Endothelial cell of umbilical vein (primary cell): ENCODE measurements around the gene TULP1. TPM values are rescaled to one million over a fixed set of nuclear protein-coding genes. Genes with fewer than 3 reads are reported as not detected.

Source experiments
- BruUV-seq: library from RNA; stranded (reverse); fragments of 400-500 nt; replicated peaks from 2 replicates; lab custom pipeline; 2021; lab: Mats Ljungman, UMichigan
- CTCF ChIA-PET: fragments of 300-600, 350-600 bp; sonication (Branson Sonifier 250); formaldehyde crosslinking; loops from one replicate; lab custom pipeline; 2021; ENCODE audit warnings: antibody characterized with exemption, inconsistent platforms; lab: Charles Lee
- POLR2A ChIA-PET: fragments of 300-600, 350-600 bp; sonication (Branson Sonifier 250); formaldehyde crosslinking; loops from one replicate; lab custom pipeline; 2021; ENCODE audit warnings: antibody characterized with exemption, inconsistent platforms; lab: Charles Lee
- DNase-seq: peaks from one replicate; pipeline ENCODE4 v3.0.0-alpha.2; 2011; ENCODE audit warnings: low read depth, low spot score
- FAIRE-seq: peaks from 2 replicates; lab custom pipeline; 2011; peaks lifted over from hg19 to GRCh38; lab: Jason Lieb, UNC
- H2AFZ ChIP-seq: 2 replicates; pipeline ENCODE4 v1.6.0; 2012; ENCODE audit warnings: low read depth, low read length, control low read depth, inconsistent platforms
- H3K27ac ChIP-seq: 2 replicates; pipeline ENCODE4 v1.5.1; 2011; ENCODE audit warnings: low read depth, mild to moderate bottlenecking, control low read depth, low read length, moderate library complexity; ENCODE audit not compliant: insufficient read depth
- H3K27me3 ChIP-seq, 2 experiments: 2 replicates each; pipeline versions ENCODE4 v1.6.0 to v1.6.1; 2011; ENCODE audit warnings: low read length in 2 of 2, mixed read lengths in 1 of 2; ENCODE audit not compliant: control insufficient read depth in 2 of 2, insufficient read depth in 2 of 2
- H3K36me3 ChIP-seq, 2 experiments: 2 replicates in 1 of 2; 3 replicates in 1 of 2; pipeline ENCODE4 v1.5.1; 2011; ENCODE audit warnings: low read length in 2 of 2, mild to moderate bottlenecking in 1 of 2, moderate library complexity in 1 of 2; ENCODE audit not compliant: control insufficient read depth in 2 of 2, insufficient read depth in 2 of 2; ENCODE audit errors: extremely low read depth in 1 of 2
- H3K4me1 ChIP-seq: 3 replicates; pipeline ENCODE4 v1.5.1; 2011; ENCODE audit warnings: mild to moderate bottlenecking, low read length; ENCODE audit not compliant: control insufficient read depth, insufficient read depth; ENCODE audit errors: extremely low read depth
- H3K4me2 ChIP-seq: 2 replicates; pipeline ENCODE4 v1.6.1; 2011; ENCODE audit warnings: low read length, control low read depth, mixed read lengths; ENCODE audit not compliant: insufficient read depth
- H3K4me3 ChIP-seq, 3 experiments: fragments of 200-600 bp in 1 of 3; sonication (generic), shearing (Covaris generic) in 1 of 3; replicated peaks in 1 of 3; 2 replicates each; pipeline ENCODE4 v1.5.1; 2011 to 2016; ENCODE audit warnings: control low read depth in 3 of 3, low read length in 3 of 3, mild to moderate bottlenecking in 2 of 3, inconsistent platforms in 1 of 3, low read depth in 1 of 3, moderate library complexity in 1 of 3; ENCODE audit not compliant: insufficient read depth in 1 of 3
- H3K79me2 ChIP-seq: 2 replicates; pipeline ENCODE4 v1.6.0; 2012; ENCODE audit warnings: low read length, inconsistent platforms; ENCODE audit not compliant: control insufficient read depth, insufficient read depth
- H3K9ac ChIP-seq: replicated peaks from 2 replicates; pipeline ENCODE3; 2011; ENCODE audit warnings: low read length, control low read depth; ENCODE audit not compliant: insufficient read depth; ENCODE audit errors: extremely low read depth
- H3K9me1 ChIP-seq: replicated peaks from 3 replicates; pipeline ENCODE4 v1.6.0; 2011; ENCODE audit warnings: mild to moderate bottlenecking, low read length; ENCODE audit not compliant: control insufficient read depth, insufficient read depth; ENCODE audit errors: extremely low read depth
- H3K9me3 ChIP-seq: replicated peaks from 2 replicates; pipeline ENCODE4 v1.5.1; 2012; ENCODE audit warnings: low read length, inconsistent platforms; ENCODE audit not compliant: control insufficient read depth, insufficient read depth
- H4K20me1 ChIP-seq: replicated peaks from 2 replicates; pipeline ENCODE3; 2011; ENCODE audit warnings: mild to moderate bottlenecking, low read length; ENCODE audit not compliant: control insufficient read depth, insufficient read depth; ENCODE audit errors: extremely low read depth
- EZH2 ChIP-seq: IDR thresholded peaks from 2 replicates; pipeline ENCODE4 v1.6.1; 2012; ENCODE audit warnings: borderline replicate concordance, low read depth, mild to moderate bottlenecking, moderate library complexity, low read length, inconsistent platforms; ENCODE audit not compliant: severe bottlenecking
- FOS ChIP-seq: IDR thresholded peaks from 2 replicates; pipeline ENCODE4 v1.6.1; 2011; ENCODE audit warnings: mild to moderate bottlenecking, low read length, moderate library complexity, borderline replicate concordance; ENCODE audit not compliant: insufficient read depth
- POLR2AphosphoS5 ChIP-seq: IDR thresholded peaks from 2 replicates; pipeline ENCODE4 v1.6.1; 2012; ENCODE audit warnings: low read depth, mild to moderate bottlenecking, control low read depth, low read length, moderate library complexity; ENCODE audit not compliant: insufficient read depth
- dilution Hi-C: fragments of 300-500 bp; cut with MboI; formaldehyde crosslinking; loops from one replicate; pipeline ENCODE4 v1.15.0; 2019; ENCODE audit warnings: low sequenced_read_pairs; ENCODE audit not compliant: extremely low pct_ligation_motif_present
- intact Hi-C: fragments of 100-400 bp; cut with micrococcal nuclease; formaldehyde crosslinking; loops from one replicate; pipeline ENCODE4 v1.10.0; 2022
- polyA plus RNA-seq, 4 experiments: library from polyadenylated mRNA; depleted of rRNA in 3 of 4; stranded (reverse) in 3 of 4; unstranded in 1 of 4; fragments of >200 nt; gene quantifications; 2 replicates each; pipeline versions ENCODE4 v1.2.1 to v1.2.3, GENCODE V29; 2011 to 2012; ENCODE audit warnings: missing spikeins in 1 of 4
- total RNA-seq: library from RNA; stranded (reverse); gene quantifications from 2 replicates; pipeline ENCODE4 v1.2.3, GENCODE V29; 2021
- TF ChIP-seq, protein P1 (sequence below): IDR thresholded peaks from 2 replicates; pipeline ENCODE4 v1.6.1; 2011; ENCODE audit not compliant: insufficient read depth, insufficient read length

The TULP1 gene
- total and polyA plus RNA-seq, 2 donors (not counting 3 experiments of a cell fraction or from before 2014, with no cell fraction given): not detected

DNA sequence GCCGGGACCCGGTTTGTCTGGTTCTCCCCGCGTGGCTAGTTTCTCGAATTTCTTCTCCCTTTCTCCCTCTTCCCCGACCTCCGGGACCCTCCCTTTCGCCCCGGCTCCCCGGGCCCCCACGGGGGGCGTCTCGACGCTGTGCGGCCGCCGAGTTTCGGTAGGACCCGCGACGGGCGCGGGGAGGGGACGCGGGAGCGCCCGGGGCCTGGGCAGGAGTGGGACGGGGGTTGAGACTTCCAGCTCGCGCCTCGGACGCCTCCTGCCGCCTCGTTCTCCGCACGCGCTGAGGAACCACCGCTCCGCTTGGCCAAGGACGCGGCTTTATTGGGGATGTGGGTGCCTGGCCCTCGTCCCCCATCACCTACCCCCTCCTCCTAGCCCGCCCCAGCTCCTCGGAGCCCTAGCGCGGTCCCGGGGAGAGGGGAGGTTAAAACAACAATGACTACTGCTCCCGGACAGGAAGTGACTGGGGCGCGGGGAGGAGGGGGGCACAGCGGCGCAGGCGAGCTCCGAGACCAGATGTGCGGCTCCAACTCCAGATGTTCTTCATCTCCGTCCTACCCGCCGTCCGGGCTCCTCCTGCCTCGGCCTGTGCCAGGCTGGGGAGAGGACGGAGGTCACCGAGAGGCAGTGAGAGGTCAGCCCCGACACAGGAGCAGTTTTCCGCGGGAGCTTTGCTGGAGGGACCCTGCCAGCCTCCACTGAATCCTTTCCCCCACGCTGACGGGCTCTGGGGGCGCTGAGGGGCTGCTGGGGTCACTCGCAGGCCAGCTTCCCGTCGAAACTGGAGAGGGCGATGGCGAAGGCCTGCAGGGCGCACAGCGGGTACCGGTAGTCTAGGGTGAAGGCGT is 14.9 kb downstream of the TULP1 start:
- H2AFZ ChIP-seq: peak overlapping the region; percentile 50
- H3K4me2 ChIP-seq: peak overlapping the region; percentile 43
- no TSS peak for BruUV-seq
- peaks cover 4% of the 10 kb centered on the region for H3K4me1 ChIP-seq
- H3K79me2 ChIP-seq: no peaks in the 10 kb centered on the region
- H3K4me3 ChIP-seq: peak overlapping the region; percentile 26 to 53 (median 40)
- H3K9me1 ChIP-seq: no peaks in the 10 kb centered on the region
- POLR2A ChIA-PET: no interaction called here
- CTCF ChIA-PET: interaction anchor here (0.7 to 1.0 kb wide), 3 partner anchors 22 to 90 kb away, joined by 3 to 4 read pairs (median 3); no protein-coding TSS in a partner anchor
- H3K9ac ChIP-seq: peak overlapping the region; percentile 22
- FAIRE-seq (peak; percentile 77), DNase-seq (peak; percentile 46)
- TF ChIP-seq EZH2 (peak; percentile 76), FOS (peak; percentile 33), POLR2AphosphoS5 (no peak)
- TF ChIP-seq, protein P1, sequence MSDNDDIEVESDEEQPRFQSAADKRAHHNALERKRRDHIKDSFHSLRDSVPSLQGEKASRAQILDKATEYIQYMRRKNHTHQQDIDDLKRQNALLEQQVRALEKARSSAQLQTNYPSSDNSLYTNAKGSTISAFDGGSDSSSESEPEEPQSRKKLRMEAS: peak; percentile 45
- no peak overlapping the region for H3K27ac ChIP-seq
- H3K9me3 ChIP-seq: no peaks in the 10 kb centered on the region
- intact Hi-C loops: no loop called here
- H3K36me3 ChIP-seq: no peaks in the 10 kb centered on the region
- dilution Hi-C loops: no loop called here
- H3K27me3 ChIP-seq: peaks cover 4 to 14% of the 10 kb centered on the region in 2 experiments
- H4K20me1 ChIP-seq: no peaks in the 10 kb centered on the region
